H54 (cell line): Measurements from ENCODE around the gene TUSC2.

ENCODE experiments used
- DNase-seq: peaks from one replicate; pipeline ENCODE4 v3.0.0; 2011; ENCODE audit warnings: low spot score, mixed read lengths; ENCODE audit not compliant: insufficient read length
- FAIRE-seq: peaks from 3 replicates; lab custom pipeline; 2011; peaks lifted over from hg19 to GRCh38; lab: Jason Lieb, UNC
- POLR2A ChIP-seq: IDR thresholded peaks from 2 replicates; pipeline ENCODE4 v1.6.1; 2011; ENCODE audit warnings: low read depth, mild to moderate bottlenecking, low read length

Gene TUSC2

GRCh38 chr3:50327943-50328691, at the start of gene TUSC2:
TUSC2 (minus strand) TSS chr3:50328223; CDS start chr3:50328099, 124 bp downstream.
- TF ChIP-seq POLR2A, result peak; percentile 57; the same call in 1 of the 2 replicates
- DNase-seq (peak; percentile 94), FAIRE-seq (no peak)

- TF ChIP-seq POLR2A, result no peak
- FAIRE-seq, result peak; percentile 36
- peak; percentile 68 for DNase-seq
Observed at GRCh38 chr3:50375258-50375931, 47.4 kb upstream of the TUSC2 start.

GRCh38 chr3:50374363-50375257, 46.6 kb upstream of the TUSC2 start:
- DNase-seq, result no peak
- FAIRE-seq, result no peak
- no peak for TF ChIP-seq POLR2A

GRCh38 chr3:50373146-50374051, 45.4 kb upstream of the TUSC2 start:
- TF ChIP-seq POLR2A, result no peak
- FAIRE-seq (no peak), DNase-seq (no peak)

- DNase-seq (no peak), FAIRE-seq (no peak)
- no peak for TF ChIP-seq POLR2A
Observed at GRCh38 chr3:50372349-50372748, 44.3 kb upstream of the TUSC2 start.

GRCh38 chr3:50371133-50371685, 43.2 kb upstream of the TUSC2 start:
- TF ChIP-seq POLR2A, result no peak
- FAIRE-seq (no peak), DNase-seq (no peak)

GRCh38 chr3:50370594-50370993, 42.6 kb upstream of the TUSC2 start:
- DNase-seq (no peak), FAIRE-seq (no peak)
- no peak for TF ChIP-seq POLR2A

- FAIRE-seq (no peak), DNase-seq (no peak)
- no peak for TF ChIP-seq POLR2A
Observed at GRCh38 chr3:50369012-50369670, 41.1 kb upstream of the TUSC2 start.

- DNase-seq (no peak), FAIRE-seq (no peak)
- TF ChIP-seq POLR2A, result no peak
Observed at GRCh38 chr3:50365842-50366220, 37.8 kb upstream of the TUSC2 start.

- no peak for FAIRE-seq
- TF ChIP-seq POLR2A, result no peak
- no peak for DNase-seq
Observed at GRCh38 chr3:50365080-50365841, 37.2 kb upstream of the TUSC2 start.

GRCh38 chr3:50364573-50365079, 36.6 kb upstream of the TUSC2 start:
- DNase-seq (no peak), FAIRE-seq (no peak)
- no peak for TF ChIP-seq POLR2A
